ENCODE results near the gene ACOT9. TPM values are rescaled to one million over a fixed set of nuclear protein-coding genes. Genes with fewer than 3 reads are reported as not detected.

ACOT9 gene
- total RNA-seq, 1 experiment from 2014 or later = 72.3 TPM

- Histone ChIP-seq H2AK5ac (ENCODE audit: insufficient read length, low read length) (no peak overlapping the region), H2AFZ (ENCODE audit: low read length) (no peak overlapping the region), H3K14ac (ENCODE audit: insufficient read depth, low read length) (no peak overlapping the region), H4K5ac (ENCODE audit: insufficient read length, low read depth, low read length) (no peak overlapping the region), H2BK5ac (ENCODE audit: insufficient read length, low read length) (no peak overlapping the region), H2BK120ac (ENCODE audit: low read depth, low read length, poor library complexity, severe bottlenecking) (no peak overlapping the region), H3K23me2 (ENCODE audit: insufficient read length, low read depth, low read length, poor library complexity, severe bottlenecking) (peaks cover 3% of the 10 kb centered on the region), H4K8ac (replicated peaks; ENCODE audit: insufficient read length, low read depth, low read length) (no peak overlapping the region), H3K23ac (ENCODE audit: insufficient read length, low read depth, low read length) (no peak overlapping the region), H3K4me1 (ENCODE audit: insufficient read depth, low read length) (peaks cover 2% of the 10 kb centered on the region; the same call in 1 of the 2 replicates), H2BK15ac (ENCODE audit: low read depth, low read length) (no peak overlapping the region), H2BK20ac (ENCODE audit: low read depth, low read length, poor library complexity, severe bottlenecking) (no peak overlapping the region), H4K20me1 (ENCODE audit: control insufficient read depth, insufficient read depth, insufficient read length) (no peaks in the 10 kb centered on the region), H3K9ac (ENCODE audit: extremely low read depth, insufficient read length, low read length) (no peak overlapping the region), H3K18ac (ENCODE audit: insufficient read length, low read depth, low read length) (no peak overlapping the region), H2BK12ac (ENCODE audit: insufficient read length, low read depth, low read length) (no peak overlapping the region), H4K91ac (ENCODE audit: insufficient read length, low read depth, low read length) (peak overlapping the region; percentile 33), H3K4ac (ENCODE audit: low read depth, low read length) (no peak overlapping the region), H3K56ac (ENCODE audit: insufficient read length, low read depth, low read length) (no peak overlapping the region), H3K79me2 (ENCODE audit: insufficient read depth, low read length) (peaks cover 2% of the 10 kb centered on the region; the same call in 1 of the 2 replicates), H3K4me2 (ENCODE audit: insufficient read depth, insufficient read length, low read length) (no peak overlapping the region), H3T11ph (ENCODE audit: low read length) (no peak overlapping the region), H3K27ac (ENCODE audit: insufficient read length, low read depth, low read length) (no peak overlapping the region), H3K79me1 (ENCODE audit: insufficient read depth, low read depth, low read length, poor library complexity, severe bottlenecking) (peaks cover 2% of the 10 kb centered on the region), H3K9me3 (ENCODE audit: control insufficient read depth, low read depth, low read length) (no peaks in the 10 kb centered on the region), H3K27me3 (ENCODE audit: insufficient read depth, low read length) (no peaks in the 10 kb centered on the region)
- peak overlapping the region in 1 of 3 experiments; percentile 41; a peak in 1 of 7 replicates for H3K27ac Mint-ChIP-seq
- H3K4me1 Mint-ChIP-seq = peaks cover 41% of the 10 kb centered on the region in 2 experiments
- TF ChIP-seq CTCF (conservative IDR thresholded peaks at IDR 0.05) = no peak
- DNase-seq = no peak
- H3K4me3 Mint-ChIP-seq = no peak overlapping the region
- H3K9me3 Mint-ChIP-seq = no peaks in the 10 kb centered on the region
- peaks cover 3% of the 10 kb centered on the region for H3K27me3 Mint-ChIP-seq (ENCODE audit: low read depth)
- no CpG with 5 or more reads among the region's 10 CpGs for WGBS (ENCODE audit: extremely low coverage, insufficient read length, low lambda C conversion rate)
- peaks cover 0 to 3% (median 3%) of the 10 kb centered on the region in 3 experiments; a peak in 3 of 7 replicates for H3K36me3 Mint-ChIP-seq (ENCODE audit: insufficient read depth in 1 of 3, low read depth in 3 of 3)
Measured at GRCh38 chrX:23664496-23664895, 78.6 kb downstream of the ACOT9 start.

Data from H9 (cell line).